ENCODE results near the gene RERE.
"Not testable (repeated sequence)": the region's sequence is repeated elsewhere in the genome, so short reads cannot be mapped to it uniquely, and the experiment has no call there.

The RERE gene

GRCh38 chr1:8598783-8599182 is 218.7 kb downstream of the RERE start:
- no peak for DNase-seq

- DNase-seq: no peak
Observed at GRCh38 chr1:8598060-8598724, 219.2 kb downstream of the RERE start.

- no peak for DNase-seq
Observed at GRCh38 chr1:8597455-8597854, 220.0 kb downstream of the RERE start.

GRCh38 chr1:8595941-8596340 is 221.5 kb downstream of the RERE start:
- DNase-seq: no peak

- no peak for DNase-seq
Observed at GRCh38 chr1:8595332-8595731, 222.1 kb downstream of the RERE start.

- not testable (repeated sequence) for DNase-seq
Observed at GRCh38 chr1:8593292-8593691, 224.1 kb downstream of the RERE start.

GRCh38 chr1:8591569-8591968 is 225.9 kb downstream of the RERE start:
- no peak for DNase-seq

GRCh38 chr1:8590721-8591351 is 226.6 kb downstream of the RERE start:
- no peak for DNase-seq

- no peak for DNase-seq
Observed at GRCh38 chr1:8589571-8589970, 227.9 kb downstream of the RERE start.

GRCh38 chr1:8587784-8588183 is 229.7 kb downstream of the RERE start:
- DNase-seq: no peak

- no peak for DNase-seq
Observed at GRCh38 chr1:8586438-8586837, 231.0 kb downstream of the RERE start.

GRCh38 chr1:8584316-8584715 is 233.1 kb downstream of the RERE start:
- no peak for DNase-seq

- no peak for DNase-seq
Observed at GRCh38 chr1:8583031-8583430, 234.4 kb downstream of the RERE start.

GRCh38 chr1:8580566-8580965 is 236.9 kb downstream of the RERE start:
- no peak for DNase-seq

- no peak for DNase-seq
Observed at GRCh38 chr1:8578936-8579335, 238.5 kb downstream of the RERE start.

- no peak for DNase-seq
Observed at GRCh38 chr1:8578132-8578877, 239.1 kb downstream of the RERE start.

- DNase-seq: no peak
Observed at GRCh38 chr1:8574985-8575384, 242.5 kb downstream of the RERE start.

GRCh38 chr1:8572106-8572505 is 245.3 kb downstream of the RERE start:
- DNase-seq: no peak

GRCh38 chr1:8571200-8571984 is 246.0 kb downstream of the RERE start:
- DNase-seq: no peak

- DNase-seq: no peak
Observed at GRCh38 chr1:8570465-8570864, 247.0 kb downstream of the RERE start.

GRCh38 chr1:8569242-8569641 is 248.2 kb downstream of the RERE start:
- no peak for DNase-seq

- DNase-seq: no peak
Observed at GRCh38 chr1:8568837-8569236, 248.6 kb downstream of the RERE start.

- no peak for DNase-seq
Observed at GRCh38 chr1:8567146-8567545, 250.3 kb downstream of the RERE start.

Data from activated CD4-positive, alpha-beta T cell treated with anti-CD3 and anti-CD28 coated beads, Interleukin-2, amount 50 U/mL, for 4 hours (primary cell).